Mucosa of gallbladder (tissue), 1 donor: Measurements from ENCODE around the gene HAUS5. TPM values are rescaled to one million over a fixed set of nuclear protein-coding genes. Genes with fewer than 3 reads are reported as not detected.

Experiments used
- DNase-seq: peaks from one replicate; pipeline ENCODE4 v3.0.0-alpha.2; 2020; ENCODE audit warnings: low spot score
- total RNA-seq: library from RNA; stranded (reverse); gene quantifications from one replicate; pipeline ENCODE4 v1.2.1, GENCODE V29; 2021
- donor health status: DM: no; HTN: no; CAD: no.

HAUS5 gene
- total RNA-seq, 1 donor from 2014 or later = 10.7 TPM

DNA sequence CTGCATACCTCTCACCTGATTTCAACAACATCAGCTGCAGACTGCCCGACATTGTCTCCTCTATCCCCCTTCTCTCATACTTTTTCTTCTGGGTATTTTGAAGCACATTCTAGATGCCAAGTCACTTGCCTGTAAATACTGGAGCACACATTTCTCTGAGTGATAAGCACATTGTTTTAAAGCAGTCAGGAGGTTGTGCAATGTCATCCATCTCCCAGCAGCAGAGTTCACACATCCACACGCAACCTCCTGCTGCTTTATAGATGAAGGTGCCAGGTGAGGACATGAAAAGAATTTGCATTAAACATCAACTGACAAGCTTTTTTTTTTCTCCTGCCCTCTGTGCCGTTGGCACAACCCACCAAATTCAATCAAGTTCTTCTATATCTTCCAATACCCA is 59.3 kb downstream of the HAUS5 start:
- DNase-seq = peak; percentile 39

DNA sequence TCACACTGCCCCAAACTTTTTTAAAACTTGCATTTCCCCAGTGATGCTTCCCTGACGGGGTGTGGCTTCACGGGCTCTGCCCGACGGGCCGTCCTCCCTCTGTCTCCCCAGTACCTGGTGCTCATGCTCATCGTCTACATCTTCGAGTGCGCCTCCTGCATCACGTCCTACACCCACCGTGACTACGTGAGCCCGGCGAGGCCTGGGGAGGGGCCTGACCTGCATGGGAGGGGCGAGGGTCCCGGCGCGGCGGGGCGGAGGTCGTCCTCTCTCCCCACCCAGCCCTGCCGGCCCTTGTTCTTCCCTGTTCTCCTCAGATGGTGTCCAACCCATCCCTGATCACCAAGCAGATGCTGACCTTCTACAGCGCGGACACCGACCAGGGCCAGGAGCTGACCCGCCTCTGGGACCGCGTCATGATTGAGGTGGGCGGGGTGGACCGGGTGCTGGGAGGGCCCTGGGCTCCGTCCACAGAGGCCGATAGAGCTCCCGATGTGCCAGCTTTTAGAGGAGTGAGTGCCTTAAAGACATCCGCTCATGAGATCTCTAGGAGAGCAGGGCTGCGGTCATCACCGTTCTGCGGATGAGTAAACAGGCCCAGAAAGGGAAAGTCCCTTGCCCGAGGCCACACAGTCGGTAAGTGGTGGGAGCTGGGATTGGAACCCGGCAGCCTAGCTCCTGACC is 60.7 kb downstream of the HAUS5 start:
- peak; percentile 31 for DNase-seq

Other genes starting within 250 kb of the HAUS5 start
- gene GPR42, start 241.7 kb upstream of the HAUS5 start, total RNA-seq = not detected
- 0.17 TPM for gene FFAR2, start 164.5 kb upstream of the HAUS5 start, total RNA-seq
- not detected for gene KRTDAP, start 122.3 kb upstream of the HAUS5 start, total RNA-seq
- 1.8 TPM for gene DMKN, start 99.1 kb upstream of the HAUS5 start, total RNA-seq
- gene SBSN, start 84.4 kb upstream of the HAUS5 start, total RNA-seq = not detected
- not detected for gene GAPDHS, start 79.3 kb upstream of the HAUS5 start, total RNA-seq
- 87.6 TPM for gene TMEM147, start 67.1 kb upstream of the HAUS5 start, total RNA-seq
- gene ATP4A, start 49.1 kb upstream of the HAUS5 start, total RNA-seq = not detected
- gene PMIS2, start 26.6 kb upstream of the HAUS5 start, total RNA-seq = not detected
- 78.3 TPM for gene RBM42, start 16.3 kb downstream of the HAUS5 start, total RNA-seq
- gene ETV2, start 29.0 kb downstream of the HAUS5 start, total RNA-seq = 2.5 TPM
- gene COX6B1, start 35.6 kb downstream of the HAUS5 start, total RNA-seq = 459 TPM
- gene UPK1A, start 53.8 kb downstream of the HAUS5 start, total RNA-seq = 0.89 TPM
- gene ZBTB32, start 91.8 kb downstream of the HAUS5 start, total RNA-seq = 0.43 TPM
- gene KMT2B, start 105.3 kb downstream of the HAUS5 start, total RNA-seq = 45.1 TPM
- 14.8 TPM for gene IGFLR1, start 129.7 kb downstream of the HAUS5 start, total RNA-seq
- gene U2AF1L4, start 132.7 kb downstream of the HAUS5 start, total RNA-seq = 23.9 TPM
- gene PSENEN, start 132.9 kb downstream of the HAUS5 start, total RNA-seq = 67.9 TPM
- 10.1 TPM for gene LIN37, start 135.8 kb downstream of the HAUS5 start, total RNA-seq
- gene HSPB6, start 144.3 kb downstream of the HAUS5 start, total RNA-seq = 654 TPM
- gene PROSER3, start 145.4 kb downstream of the HAUS5 start, total RNA-seq = 31.2 TPM
- gene ARHGAP33, start 162.8 kb downstream of the HAUS5 start, total RNA-seq = 20.1 TPM
- 0.46 TPM for gene PRODH2, start 200.1 kb downstream of the HAUS5 start, total RNA-seq
- 0.06 TPM for gene NPHS1, start 239.8 kb downstream of the HAUS5 start, total RNA-seq
- 0.12 TPM for gene KIRREL2, start 244.2 kb downstream of the HAUS5 start, total RNA-seq